Skeletal muscle satellite cell (primary cell): Measurements from ENCODE around the gene TBX4.

ENCODE experiments used
- H3K27me3 ChIP-seq: 2 replicates; pipeline ENCODE4 v1.7.0; 2013; ENCODE audit warnings: low read length; ENCODE audit not compliant: control insufficient read depth, insufficient read depth
- H3K36me3 ChIP-seq: 2 replicates; pipeline ENCODE4 v1.7.0; 2013; ENCODE audit warnings: mild to moderate bottlenecking, control low read depth, low read length; ENCODE audit not compliant: insufficient read depth
- H3K4me1 ChIP-seq: 2 replicates; pipeline ENCODE4 v1.7.0; 2013; ENCODE audit warnings: low read length; ENCODE audit not compliant: control insufficient read depth, insufficient read depth
- H3K4me2 ChIP-seq: 2 replicates; pipeline ENCODE4 v1.7.0; 2013; ENCODE audit warnings: mild to moderate bottlenecking, low read length
- H3K4me3 ChIP-seq: 2 replicates; pipeline ENCODE4 v1.7.0; 2013; ENCODE audit warnings: low read length
- H3K9ac ChIP-seq: 2 replicates; pipeline ENCODE4 v1.7.0; 2013; ENCODE audit warnings: mild to moderate bottlenecking, low read depth, low read length, moderate library complexity
- H3K9me3 ChIP-seq: replicated peaks from 2 replicates; pipeline ENCODE4 v1.7.0; 2013; ENCODE audit warnings: mild to moderate bottlenecking, control low read depth, low read length

TBX4 gene

DNA sequence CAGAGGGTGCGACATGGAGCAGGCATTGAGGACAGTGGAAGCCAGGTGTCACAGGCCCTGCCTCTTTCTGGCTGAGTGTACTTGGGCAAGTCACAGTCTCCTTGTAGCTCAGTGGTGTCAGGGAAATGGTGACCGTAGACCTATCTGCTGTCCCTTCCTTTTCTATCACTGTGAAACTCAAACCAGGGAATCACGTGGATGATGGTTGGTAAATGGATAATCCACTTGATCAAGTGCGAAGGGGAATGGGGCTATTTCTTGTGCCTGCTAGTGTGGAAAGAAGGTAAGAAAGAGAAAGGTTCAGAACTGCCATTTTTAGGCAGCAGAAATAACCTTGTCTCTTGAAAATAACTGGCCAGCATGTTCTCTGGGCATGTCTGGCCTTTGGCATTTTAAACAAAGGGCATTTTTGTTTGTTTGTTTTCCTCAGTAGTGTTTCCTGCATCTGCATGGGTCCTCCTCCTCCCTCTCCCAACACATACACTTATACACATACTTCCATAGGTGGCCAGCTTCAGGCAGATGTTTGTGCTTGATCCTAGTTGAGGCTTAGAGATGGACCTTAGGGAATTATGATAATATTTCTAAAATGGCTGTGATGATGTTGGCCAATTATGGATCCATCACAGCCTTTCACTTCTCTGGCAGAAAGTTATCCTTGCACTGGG, 7.1 kb downstream of the TBX4 start:
- H3K4me3 ChIP-seq: no peak overlapping the region
- H3K9ac ChIP-seq: no peak overlapping the region
- no peak overlapping the region for H3K4me2 ChIP-seq
- peaks cover 8% of the 10 kb centered on the region for H3K9me3 ChIP-seq
- H3K36me3 ChIP-seq: no peaks in the 10 kb centered on the region
- peaks cover 77% of the 10 kb centered on the region for H3K27me3 ChIP-seq
- no peaks in the 10 kb centered on the region for H3K4me1 ChIP-seq

DNA sequence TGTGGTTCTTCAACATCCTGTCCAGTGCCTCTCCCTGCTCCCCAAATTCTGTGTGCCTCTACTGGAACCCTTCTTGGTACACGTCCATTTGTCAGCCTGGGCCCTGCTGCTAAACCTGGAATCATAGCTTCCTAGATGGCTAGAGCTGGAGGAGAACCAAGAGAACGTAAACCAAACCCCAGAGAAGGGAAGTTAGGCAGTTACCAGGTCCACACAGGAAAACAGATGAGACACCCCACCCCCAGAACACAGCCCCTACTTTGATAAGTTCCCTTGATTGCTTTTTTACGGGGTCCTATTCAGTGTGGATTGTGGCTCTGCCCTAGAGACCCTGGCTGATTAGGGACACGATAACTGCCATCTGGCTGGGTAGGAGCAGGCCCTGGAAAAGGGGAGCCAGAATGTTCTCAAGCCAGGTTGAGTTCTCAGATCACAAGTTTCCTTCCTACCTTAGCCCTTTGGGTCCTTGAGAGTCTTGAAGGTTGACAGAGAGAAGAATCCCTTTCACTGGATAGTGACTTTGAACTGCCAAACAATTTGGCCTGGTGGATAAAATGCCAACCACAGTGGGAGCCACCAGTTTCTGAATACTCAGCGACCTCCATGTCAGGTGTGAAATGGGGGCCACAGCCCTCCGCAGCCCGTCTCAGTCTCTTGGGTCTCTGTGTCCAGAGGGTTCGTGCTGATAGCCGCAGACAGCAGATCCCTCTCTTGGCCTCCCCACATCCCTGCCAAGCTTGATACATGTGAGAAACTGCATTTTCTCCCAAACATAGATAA, 7.9 kb downstream of the TBX4 start:
- H3K27me3 ChIP-seq: peaks cover 79% of the 10 kb centered on the region
- no peaks in the 10 kb centered on the region for H3K36me3 ChIP-seq
- peaks cover 7% of the 10 kb centered on the region for H3K9me3 ChIP-seq
- H3K4me1 ChIP-seq: no peaks in the 10 kb centered on the region
- H3K9ac ChIP-seq: no peak overlapping the region
- H3K4me2 ChIP-seq: no peak overlapping the region
- no peak overlapping the region for H3K4me3 ChIP-seq

DNA sequence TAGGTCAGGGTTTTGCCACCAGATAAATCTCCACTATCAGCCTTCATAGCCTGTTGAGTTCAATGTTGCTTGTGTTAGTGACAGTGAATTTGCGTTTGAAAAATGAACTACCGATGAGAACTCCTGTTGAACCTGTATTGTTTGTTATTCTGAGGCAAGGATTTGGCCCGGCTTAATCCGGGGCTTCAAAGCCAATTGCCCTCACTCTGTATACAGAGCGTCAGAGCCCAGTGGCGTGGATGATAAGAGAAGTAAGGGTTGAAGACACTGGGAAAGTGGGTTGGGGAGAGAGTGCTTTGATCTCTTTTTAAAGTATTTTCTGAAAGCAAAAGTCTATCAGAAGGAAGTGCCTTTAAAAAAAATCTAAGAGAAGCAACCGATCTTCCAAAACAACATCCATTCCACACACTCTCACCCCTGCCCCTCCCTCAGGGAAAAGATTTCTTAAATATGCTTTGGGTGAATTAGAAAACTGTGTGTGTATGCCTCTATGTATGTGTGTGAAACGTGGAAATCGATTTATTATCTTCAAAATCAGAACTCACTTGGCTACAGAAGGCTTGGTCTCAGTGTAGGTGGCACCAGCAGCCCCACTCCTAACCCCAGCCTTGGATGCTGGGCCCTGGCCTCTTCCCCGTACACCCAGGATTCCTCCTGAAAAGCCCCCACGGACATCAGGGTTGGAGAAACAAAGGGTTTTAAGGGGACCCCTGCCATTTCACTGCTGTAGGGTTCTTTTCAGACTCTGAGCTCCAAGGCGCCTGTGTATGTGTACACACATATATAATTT, 8.8 kb downstream of the TBX4 start:
- Histone ChIP-seq H3K9me3 (peaks cover 7% of the 10 kb centered on the region), H3K4me1 (no peaks in the 10 kb centered on the region), H3K9ac (no peak overlapping the region), H3K36me3 (no peaks in the 10 kb centered on the region), H3K4me2 (no peak overlapping the region), H3K27me3 (peaks cover 77% of the 10 kb centered on the region), H3K4me3 (no peak overlapping the region)

DNA sequence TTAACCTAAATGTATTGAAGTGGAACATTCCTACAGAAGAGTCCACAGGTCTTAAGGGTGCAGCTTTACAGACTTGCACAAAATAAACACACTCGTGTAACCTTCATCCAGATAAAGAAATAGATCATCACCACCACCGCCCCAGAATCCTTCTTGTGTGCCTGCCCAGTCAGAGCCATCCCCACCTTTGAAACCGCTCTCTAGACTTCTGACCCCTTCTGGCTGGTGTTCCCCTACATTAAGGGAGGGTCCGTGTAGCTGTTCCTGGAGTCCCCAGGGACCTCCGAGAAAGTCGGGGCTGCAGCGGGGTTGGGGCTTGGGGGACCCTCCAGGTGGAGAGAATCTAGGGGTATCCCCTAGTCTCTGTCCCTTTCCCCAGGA, 9.4 kb downstream of the TBX4 start:
- H3K36me3 ChIP-seq: no peaks in the 10 kb centered on the region
- peak overlapping the region; percentile 63 for H3K4me3 ChIP-seq
- H3K27me3 ChIP-seq: peaks cover 79% of the 10 kb centered on the region

DNA sequence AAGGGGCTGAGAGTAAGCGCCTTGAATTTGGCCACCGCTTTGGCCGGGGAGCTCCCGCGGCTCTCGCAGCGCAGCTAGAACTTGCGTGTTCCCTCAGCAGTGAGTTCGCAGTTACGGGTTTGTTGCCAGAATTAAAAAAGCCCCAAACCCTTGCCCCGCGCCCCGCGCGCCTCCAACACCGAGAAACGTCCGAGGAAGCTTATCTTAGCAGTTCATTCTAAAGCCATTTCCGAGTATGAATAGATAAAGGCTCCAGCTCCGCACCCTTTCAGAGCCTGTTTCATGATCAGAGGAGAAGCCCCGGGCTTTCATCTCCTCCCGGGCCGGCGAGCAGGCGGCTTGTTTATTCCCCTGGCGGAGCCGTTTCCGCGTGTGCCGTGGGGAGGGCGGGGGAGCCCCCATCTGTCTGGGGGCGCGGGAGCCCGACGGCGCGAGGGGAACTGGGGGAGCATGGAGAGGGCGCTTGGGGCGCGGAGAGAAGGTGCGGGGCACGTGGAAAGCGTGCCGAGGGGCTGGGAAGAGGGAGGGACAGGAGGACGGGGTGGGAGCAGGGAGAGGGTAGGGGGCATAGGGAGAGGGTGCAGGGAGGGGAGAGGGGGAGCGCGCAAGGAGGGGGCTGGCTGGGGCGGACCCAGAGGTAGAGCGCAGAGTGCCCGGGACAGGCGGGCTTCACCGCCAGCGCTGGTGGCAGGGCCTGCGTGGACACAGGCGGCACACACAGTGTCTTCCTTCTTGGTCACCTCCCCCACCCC, 9.9 kb downstream of the TBX4 start:
- Histone ChIP-seq H3K36me3 (no peaks in the 10 kb centered on the region), H3K27me3 (peaks cover 75% of the 10 kb centered on the region), H3K4me3 (peak overlapping the region; percentile 63), H3K4me1 (no peaks in the 10 kb centered on the region), H3K4me2 (peak overlapping the region; percentile 82), H3K9ac (peak overlapping the region; percentile 30), H3K9me3 (peaks cover 4% of the 10 kb centered on the region)

More for the DNA sequence above, 9.4 kb downstream of the TBX4 start:
- H3K4me2 ChIP-seq: peak overlapping the region; percentile 82
- peaks cover 7% of the 10 kb centered on the region for H3K9me3 ChIP-seq
- no peaks in the 10 kb centered on the region for H3K4me1 ChIP-seq
- no peak overlapping the region for H3K9ac ChIP-seq

DNA sequence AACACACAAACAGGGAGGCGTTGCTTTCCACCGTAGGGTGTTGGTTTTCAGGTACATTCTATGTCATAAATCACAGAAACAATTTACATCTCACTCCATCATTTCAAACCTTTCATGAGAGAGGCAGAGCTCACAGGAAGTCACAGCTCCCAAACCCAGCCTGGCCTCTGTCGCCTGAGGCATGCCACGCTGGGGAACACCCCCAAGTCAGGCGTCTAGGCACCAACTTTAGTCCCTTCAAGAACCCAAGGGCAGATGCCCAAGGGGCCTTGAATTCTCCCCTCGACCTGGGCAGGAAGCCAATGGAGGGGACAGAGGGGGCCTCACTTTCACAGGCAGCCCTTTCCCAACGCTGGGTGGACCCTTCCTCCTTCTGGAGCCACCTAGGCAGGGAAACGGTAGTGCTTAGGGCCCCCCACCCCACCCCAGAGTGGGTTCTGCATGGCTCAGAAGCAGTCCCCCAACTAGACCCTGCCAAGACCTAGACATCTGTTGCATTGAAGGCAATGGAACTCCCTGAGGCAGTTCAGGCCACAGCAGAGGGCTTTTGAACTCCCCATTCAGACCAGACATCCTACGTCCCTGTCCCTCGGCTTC, 10.6 kb downstream of the TBX4 start:
- Histone ChIP-seq H3K4me3 (no peak overlapping the region), H3K4me1 (peaks cover 2% of the 10 kb centered on the region), H3K9me3 (peaks cover 4% of the 10 kb centered on the region), H3K4me2 (no peak overlapping the region), H3K9ac (no peak overlapping the region), H3K27me3 (peaks cover 68% of the 10 kb centered on the region), H3K36me3 (no peaks in the 10 kb centered on the region)

DNA sequence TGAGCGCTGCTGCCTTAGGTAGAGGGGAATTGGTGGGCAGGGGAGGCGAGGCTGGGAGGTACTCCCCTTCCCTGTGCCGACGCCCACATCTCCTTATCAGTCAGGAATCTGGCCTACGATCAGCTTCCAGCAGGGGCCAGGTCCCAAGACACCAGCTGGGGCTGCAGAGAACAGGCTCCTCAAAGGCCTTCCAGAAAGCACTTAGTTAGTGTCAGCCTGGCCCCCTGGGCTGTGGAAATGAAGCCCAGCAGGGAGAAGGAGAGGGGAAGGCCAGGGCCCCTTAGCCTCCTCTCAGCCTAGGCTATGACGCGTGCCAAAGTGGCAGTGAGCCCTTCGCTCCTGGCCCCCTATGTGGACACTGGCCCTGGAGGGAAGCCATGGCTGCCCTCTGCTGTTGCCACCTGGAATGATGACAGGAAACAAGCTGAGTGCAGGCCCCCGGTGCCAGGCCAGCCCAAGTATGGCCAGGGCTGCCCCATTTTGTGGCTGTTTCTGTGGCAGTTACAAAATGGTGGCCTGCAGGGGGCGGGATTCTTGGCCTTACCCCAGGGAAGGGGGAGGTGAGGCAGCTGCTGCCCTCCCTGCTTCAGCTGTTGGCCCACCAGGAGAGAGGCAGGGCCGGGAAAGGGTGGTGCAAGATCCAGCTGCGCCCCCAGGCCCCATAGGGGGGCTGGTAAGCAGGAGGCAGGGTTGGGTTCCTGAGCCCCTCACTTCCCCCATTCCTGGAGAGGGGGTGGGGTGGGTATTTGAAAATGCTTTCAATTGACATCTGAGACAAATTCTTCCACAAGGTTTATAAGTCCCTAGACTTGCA, 11.3 kb downstream of the TBX4 start:
- Histone ChIP-seq H3K4me2 (no peak overlapping the region), H3K9me3 (peaks cover 4% of the 10 kb centered on the region), H3K4me3 (no peak overlapping the region), H3K9ac (no peak overlapping the region), H3K4me1 (peaks cover 4% of the 10 kb centered on the region), H3K36me3 (no peaks in the 10 kb centered on the region), H3K27me3 (peaks cover 62% of the 10 kb centered on the region)

DNA sequence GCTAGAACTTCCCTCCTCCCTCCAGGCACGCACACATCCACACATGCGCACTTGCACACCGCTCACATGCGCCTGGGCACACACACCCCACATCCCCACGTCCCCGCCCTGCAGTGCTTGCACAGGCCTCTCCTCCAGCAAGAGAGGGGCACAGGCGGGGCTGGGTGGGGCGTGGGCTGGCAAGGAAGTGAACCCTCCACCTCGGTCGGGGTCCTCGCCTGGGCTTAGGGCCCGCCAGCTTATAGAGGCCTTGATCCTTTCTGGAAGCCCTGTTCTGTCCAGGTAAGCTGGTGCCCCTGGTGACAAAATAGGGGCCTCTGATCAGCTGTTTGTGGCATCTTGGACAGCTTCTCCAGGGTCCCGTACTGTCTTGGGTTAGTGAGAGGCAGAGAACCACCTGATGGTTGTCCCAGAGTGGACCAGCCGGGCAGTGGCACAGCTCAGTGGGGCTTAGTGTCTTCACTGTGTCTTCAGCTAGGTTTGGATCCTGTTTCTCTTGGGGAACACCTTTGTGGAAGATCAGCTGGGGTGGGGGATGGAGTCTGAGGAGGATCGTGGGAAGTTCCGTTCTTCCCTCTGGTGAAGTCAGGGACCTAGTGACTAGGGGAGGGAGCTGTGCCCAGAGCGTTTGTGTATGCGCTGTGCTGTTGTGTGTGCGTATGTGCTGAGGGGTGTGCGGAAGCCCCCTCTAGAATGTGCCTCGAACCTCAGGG, 12.1 kb downstream of the TBX4 start:
- no peaks in the 10 kb centered on the region for H3K36me3 ChIP-seq
- H3K4me2 ChIP-seq: no peak overlapping the region
- H3K9ac ChIP-seq: no peak overlapping the region
- peaks cover 4% of the 10 kb centered on the region for H3K4me1 ChIP-seq
- H3K9me3 ChIP-seq: peaks cover 4% of the 10 kb centered on the region
- peaks cover 59% of the 10 kb centered on the region for H3K27me3 ChIP-seq
- no peak overlapping the region for H3K4me3 ChIP-seq

DNA sequence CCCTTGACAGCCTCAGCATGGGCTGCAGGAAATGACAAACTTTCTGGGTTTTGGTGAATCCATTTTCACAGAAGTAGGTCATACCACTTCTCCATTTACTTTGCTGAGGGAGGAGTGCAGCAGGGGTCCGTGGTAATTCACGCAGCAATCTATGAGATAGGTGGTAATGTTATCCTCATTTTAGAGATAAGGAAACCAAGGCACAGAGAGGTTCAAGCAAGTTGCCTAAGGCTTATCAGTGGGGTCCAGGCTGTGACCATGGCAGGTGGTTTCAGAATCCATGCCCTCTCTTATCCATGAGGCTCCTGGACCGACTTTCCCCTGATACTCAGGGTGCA, 12.6 kb downstream of the TBX4 start:
- Histone ChIP-seq H3K9me3 (peaks cover 4% of the 10 kb centered on the region), H3K4me1 (peaks cover 4% of the 10 kb centered on the region), H3K27me3 (peaks cover 54% of the 10 kb centered on the region), H3K4me3 (no peak overlapping the region), H3K9ac (no peak overlapping the region), H3K4me2 (no peak overlapping the region), H3K36me3 (no peaks in the 10 kb centered on the region)
